Activated T-cell treated with anti-CD3 and anti-CD28 coated beads, Interleukin-2, amount 50 U/mL, for 4 hours (primary cell): ENCODE data around the gene ITPRID1. TPM values are rescaled to one million over a fixed set of nuclear protein-coding genes. Genes with fewer than 3 reads are reported as not detected.
"Not testable (repeated sequence)": the region's sequence is repeated elsewhere in the genome, so short reads cannot be mapped to it uniquely, and the experiment has no call there.

ENCODE experiments used
- ATAC-seq, 2 donors: fragments of 200-7000 bp; cut with Tn5 transposase; one replicate each; pipeline ENCODE4 v1.10.0; 2021
- DNase-seq: peaks from one replicate; pipeline ENCODE4 v3.0.0-alpha.2; 2020
- H3K27me3 Mint-ChIP-seq: one replicate; pipeline ENCODE4 v1.8.0; 2021; ENCODE audit warnings: low read depth, mixed read lengths
- H3K36me3 Mint-ChIP-seq: one replicate; pipeline ENCODE4 v1.8.0; 2022; ENCODE audit warnings: mixed read lengths; ENCODE audit not compliant: insufficient read depth
- H3K4me1 Mint-ChIP-seq: one replicate; pipeline ENCODE4 v1.8.0; 2021; ENCODE audit warnings: low read depth, mixed read lengths
- H3K4me3 Mint-ChIP-seq: one replicate; pipeline ENCODE4 v1.8.0; 2021; ENCODE audit warnings: mild to moderate bottlenecking, moderate library complexity, mixed read lengths
- H3K9me3 Mint-ChIP-seq: one replicate; pipeline ENCODE4 v1.8.0; 2021; ENCODE audit warnings: mixed read lengths
- total RNA-seq, 3 donors: library from RNA; stranded (reverse); gene quantifications; one replicate each; pipeline ENCODE4 v1.2.1, GENCODE V29; 2021

ITPRID1 gene
- not detected for total RNA-seq

GRCh38 chr7:31513790-31514189 is at the start of gene ITPRID1:
Gene ITPRID1, plus strand, starts transcription at chr7:31514090. Its CDS starts 38,935 bp downstream, at chr7:31553025.
- Mint-ChIP-seq H3K9me3 (peaks cover 22% of the 10 kb centered on the region), H3K4me1 (no peaks in the 10 kb centered on the region), H3K27me3 (no peaks in the 10 kb centered on the region), H3K36me3 (no peaks in the 10 kb centered on the region), H3K4me3 (no peak within 1 kb of the TSS)
- ATAC-seq (no peak), DNase-seq (no peak)

GRCh38 chr7:31464601-31465000 is 49.3 kb upstream of the ITPRID1 start:
- peaks cover 3% of the 10 kb centered on the region for H3K27me3 Mint-ChIP-seq
- H3K9me3 Mint-ChIP-seq, result peaks cover 6% of the 10 kb centered on the region

GRCh38 chr7:31465285-31465684 is 48.6 kb upstream of the ITPRID1 start:
- ATAC-seq (no peak), DNase-seq (no peak)

More at GRCh38 chr7:31464601-31465000, 49.3 kb upstream of the ITPRID1 start:
- Mint-ChIP-seq H3K4me1 (no peaks in the 10 kb centered on the region), H3K36me3 (no peaks in the 10 kb centered on the region), H3K4me3 (no peak overlapping the region)
- DNase-seq (no peak), ATAC-seq (no peak)

GRCh38 chr7:31466036-31466435 is 47.9 kb upstream of the ITPRID1 start:
- DNase-seq (no peak), ATAC-seq (no peak)
- Mint-ChIP-seq H3K4me1 (no peaks in the 10 kb centered on the region), H3K36me3 (no peaks in the 10 kb centered on the region), H3K4me3 (no peak overlapping the region), H3K9me3 (peaks cover 6% of the 10 kb centered on the region), H3K27me3 (peaks cover 3% of the 10 kb centered on the region)

More at GRCh38 chr7:31465285-31465684, 48.6 kb upstream of the ITPRID1 start:
- no peaks in the 10 kb centered on the region for H3K4me1 Mint-ChIP-seq
- no peak overlapping the region for H3K4me3 Mint-ChIP-seq
- peaks cover 3% of the 10 kb centered on the region for H3K27me3 Mint-ChIP-seq
- H3K9me3 Mint-ChIP-seq, result peaks cover 6% of the 10 kb centered on the region
- H3K36me3 Mint-ChIP-seq, result no peaks in the 10 kb centered on the region

- H3K36me3 Mint-ChIP-seq, DNase-seq, H3K27me3 Mint-ChIP-seq, H3K9me3 Mint-ChIP-seq, H3K4me3 Mint-ChIP-seq, H3K4me1 Mint-ChIP-seq, ATAC-seq: not testable (repeated sequence)
Measured at GRCh38 chr7:31470883-31471282, 43.0 kb upstream of the ITPRID1 start.

GRCh38 chr7:31475368-31475767 is 38.5 kb upstream of the ITPRID1 start:
- Mint-ChIP-seq H3K4me3 (no peak overlapping the region), H3K4me1 (no peaks in the 10 kb centered on the region), H3K36me3 (no peaks in the 10 kb centered on the region), H3K27me3 (no peaks in the 10 kb centered on the region), H3K9me3 (no peaks in the 10 kb centered on the region)
- ATAC-seq (no peak), DNase-seq (no peak)

- H3K9me3 Mint-ChIP-seq, result no peaks in the 10 kb centered on the region
- no peaks in the 10 kb centered on the region for H3K4me1 Mint-ChIP-seq
- no peaks in the 10 kb centered on the region for H3K36me3 Mint-ChIP-seq
- no peak for DNase-seq
- H3K4me3 Mint-ChIP-seq, result no peak overlapping the region
- no peaks in the 10 kb centered on the region for H3K27me3 Mint-ChIP-seq
- no peak for ATAC-seq
Measured at GRCh38 chr7:31476073-31476745, 37.7 kb upstream of the ITPRID1 start.

GRCh38 chr7:31476941-31477677 is 36.8 kb upstream of the ITPRID1 start:
- no peaks in the 10 kb centered on the region for H3K27me3 Mint-ChIP-seq
- no peak for DNase-seq
- H3K36me3 Mint-ChIP-seq, result no peaks in the 10 kb centered on the region
- no peak overlapping the region for H3K4me3 Mint-ChIP-seq
- H3K4me1 Mint-ChIP-seq, result no peaks in the 10 kb centered on the region
- ATAC-seq, result no peak
- no peaks in the 10 kb centered on the region for H3K9me3 Mint-ChIP-seq

- DNase-seq (no peak), ATAC-seq (no peak)
- H3K27me3 Mint-ChIP-seq, result no peaks in the 10 kb centered on the region
- H3K4me1 Mint-ChIP-seq, result no peaks in the 10 kb centered on the region
- no peak overlapping the region for H3K4me3 Mint-ChIP-seq
- no peaks in the 10 kb centered on the region for H3K9me3 Mint-ChIP-seq
- no peaks in the 10 kb centered on the region for H3K36me3 Mint-ChIP-seq
Measured at GRCh38 chr7:31478018-31478417, 35.9 kb upstream of the ITPRID1 start.

- Mint-ChIP-seq H3K27me3 (no peaks in the 10 kb centered on the region), H3K9me3 (no peaks in the 10 kb centered on the region), H3K4me1 (no peaks in the 10 kb centered on the region), H3K36me3 (no peaks in the 10 kb centered on the region), H3K4me3 (no peak overlapping the region)
- DNase-seq (no peak), ATAC-seq (no peak)
Measured at GRCh38 chr7:31478721-31479120, 35.2 kb upstream of the ITPRID1 start.

GRCh38 chr7:31487071-31487470 is 26.8 kb upstream of the ITPRID1 start:
- Mint-ChIP-seq H3K9me3 (no peaks in the 10 kb centered on the region), H3K4me3 (no peak overlapping the region), H3K27me3 (no peaks in the 10 kb centered on the region), H3K4me1 (no peaks in the 10 kb centered on the region), H3K36me3 (no peaks in the 10 kb centered on the region)
- no peak for ATAC-seq
- no peak for DNase-seq

GRCh38 chr7:31487476-31487875 is 26.4 kb upstream of the ITPRID1 start:
- DNase-seq, result no peak
- H3K36me3 Mint-ChIP-seq, result no peaks in the 10 kb centered on the region
- no peaks in the 10 kb centered on the region for H3K9me3 Mint-ChIP-seq
- no peak for ATAC-seq
- H3K4me1 Mint-ChIP-seq, result no peaks in the 10 kb centered on the region
- no peak overlapping the region for H3K4me3 Mint-ChIP-seq
- no peaks in the 10 kb centered on the region for H3K27me3 Mint-ChIP-seq

- DNase-seq (no peak), ATAC-seq (no peak)
- Mint-ChIP-seq H3K36me3 (no peaks in the 10 kb centered on the region), H3K4me3 (no peak overlapping the region), H3K27me3 (no peaks in the 10 kb centered on the region), H3K9me3 (no peaks in the 10 kb centered on the region), H3K4me1 (no peaks in the 10 kb centered on the region)
Measured at GRCh38 chr7:31488562-31489203, 25.2 kb upstream of the ITPRID1 start.

- H3K4me3 Mint-ChIP-seq, result no peak overlapping the region
- H3K27me3 Mint-ChIP-seq, result no peaks in the 10 kb centered on the region
- H3K36me3 Mint-ChIP-seq, result no peaks in the 10 kb centered on the region
- no peak for ATAC-seq
- H3K9me3 Mint-ChIP-seq, result no peaks in the 10 kb centered on the region
- H3K4me1 Mint-ChIP-seq, result no peaks in the 10 kb centered on the region
- no peak for DNase-seq
Measured at GRCh38 chr7:31490796-31491314, 23.0 kb upstream of the ITPRID1 start.
